Right cardiac atrium (tissue), 5 donors: ENCODE measurements around the gene TENM3. TPM values are rescaled to one million over a fixed set of nuclear protein-coding genes. Genes with fewer than 3 reads are reported as not detected.

ENCODE experiments used
- ATAC-seq, 2 donors: fragments of 200-7000 bp; cut with Tn5 transposase; one replicate each; pipeline versions ENCODE4 v1.8.0 to v1.9.1; 2020; ENCODE audit warnings: moderate library complexity in 2 of 2, mild to moderate bottlenecking in 1 of 2
- DNase-seq, 3 donors: peaks; one replicate each; pipeline ENCODE4 v3.0.0-alpha.2; 2020
- H3K27ac ChIP-seq: one replicate; pipeline ENCODE4 v1.5.1; 2013; ENCODE audit warnings: mild to moderate bottlenecking, low read length, control low read depth, moderate library complexity
- H3K27me3 ChIP-seq: one replicate; pipeline ENCODE4 v1.6.1; 2013; ENCODE audit not compliant: control insufficient read depth, insufficient read depth
- H3K4me1 ChIP-seq: one replicate; pipeline ENCODE4 v1.6.1; 2013; ENCODE audit warnings: low read length; ENCODE audit not compliant: control insufficient read depth, insufficient read depth
- H3K4me3 ChIP-seq: one replicate; pipeline ENCODE4 v1.5.1; 2013; ENCODE audit warnings: low read length, control low read depth
- H3K9me3 ChIP-seq: one replicate; pipeline ENCODE4 v1.6.1; 2013; ENCODE audit warnings: low read length; ENCODE audit not compliant: control insufficient read depth
- WGBS: extraction: QIAGEN DNeasy Blood & Tissue Kit; methylation state at CpG from one replicate; pipeline ENCODE4 v1.1.7; 2013; 5-methylcytosine and 5-hydroxymethylcytosine counted together
- intact Hi-C, 4 donors: fragments of 100-400 bp; cut with DNase I; formaldehyde crosslinking; loops; one replicate each; pipeline versions ENCODE4 v1.11.0 to v1.14.0; 2022 to 2023
- polyA plus RNA-seq: library from polyadenylated mRNA; stranded (reverse); fragments of 200-250 nt; gene quantifications from one replicate; pipeline ENCODE4 v1.2.3, GENCODE V29; 2013
- total RNA-seq, 4 donors: library from RNA; stranded (reverse); fragmentation: NEBNext Ultra II Directional; extraction: Animal tissue kit (Norgen Biotek cat#: 25700); gene quantifications; one replicate each; pipeline ENCODE4 v1.2.1, GENCODE V29; 2021
- donor health status: healthy with polysubstance abuse.
- donor health status: DM: no; HTN: yes; CAD: no.
- donor health status: DM: no; HTN: no; CAD: no.
- donor health status: DM: no; HTN: yes; CAD: no; lungs with severe emphysema.
- donor health status: DM: yes; HTN: yes; CAD: no.

TENM3 gene
- total and polyA plus RNA-seq, 5 donors: 0.88 to 9.5 (median 5.0) TPM

DNA sequence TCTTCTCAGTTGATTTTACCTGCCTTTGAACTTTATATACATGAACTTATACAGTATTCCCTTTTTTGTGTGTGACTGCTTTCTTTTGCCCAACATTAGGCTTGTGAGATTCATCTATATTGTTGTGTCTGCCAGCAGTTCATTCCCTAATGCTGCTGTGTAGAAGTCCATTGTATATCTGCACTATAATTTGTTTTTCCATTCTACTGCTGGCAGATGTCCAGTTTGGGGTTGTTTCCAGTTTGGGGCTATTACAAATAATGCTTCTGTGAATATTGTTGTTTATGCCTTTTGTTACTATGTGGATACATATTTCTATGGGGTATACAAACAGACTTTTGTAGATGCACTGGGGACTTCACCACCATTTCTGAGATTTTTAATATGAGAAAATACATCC lies 405.6 kb downstream of the TENM3 start:
- Histone ChIP-seq H3K27me3 (no peaks in the 10 kb centered on the region), H3K4me3 (no peak overlapping the region), H3K4me1 (peaks cover 2% of the 10 kb centered on the region), H3K9me3 (no peaks in the 10 kb centered on the region), H3K27ac (no peak overlapping the region)
- intact Hi-C loops: no loop called here
- ATAC-seq (no peak), DNase-seq (no peak)

DNA sequence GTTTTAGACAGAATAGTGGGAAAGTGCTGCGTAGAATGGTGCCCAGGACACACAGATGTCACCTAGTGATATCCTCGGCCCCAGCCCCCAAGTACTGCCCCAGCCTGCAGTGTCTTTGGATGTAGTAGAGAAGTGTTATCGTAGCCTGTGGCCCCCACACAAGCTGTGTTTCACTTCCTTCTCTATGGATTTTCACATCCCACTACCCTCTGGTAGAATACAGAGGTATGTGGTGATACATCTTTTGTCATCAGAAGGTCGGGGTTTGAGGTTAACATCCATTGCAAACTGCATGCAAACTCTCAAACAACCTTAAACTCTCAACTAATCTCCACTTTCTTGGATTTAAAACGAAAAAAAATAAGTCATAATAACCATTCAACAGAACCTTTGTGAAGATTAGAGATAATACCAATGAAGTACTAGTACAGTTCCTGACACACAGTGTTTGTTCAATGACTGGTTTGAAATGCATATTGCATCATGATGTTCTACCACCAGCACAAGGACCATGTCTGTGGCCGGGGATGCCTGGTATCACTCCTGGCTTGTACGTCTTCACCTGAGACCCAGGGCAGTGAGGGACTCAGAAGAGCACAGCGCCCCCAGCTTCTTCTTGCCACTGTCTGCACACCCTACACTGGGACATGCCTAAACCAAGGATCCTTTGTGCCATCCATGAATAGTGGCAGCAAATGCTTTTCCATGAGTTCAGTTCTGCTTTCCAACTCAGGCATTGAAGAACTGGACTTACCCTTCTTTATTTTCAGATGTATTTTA lies 406.7 kb downstream of the TENM3 start:
- Histone ChIP-seq H3K27me3 (no peaks in the 10 kb centered on the region), H3K4me1 (no peaks in the 10 kb centered on the region), H3K9me3 (no peaks in the 10 kb centered on the region), H3K4me3 (no peak overlapping the region), H3K27ac (no peak overlapping the region)
- no peak for ATAC-seq
- 86% methylated on average over 8 of the region's 8 CpGs for WGBS
- intact Hi-C loops: no loop called here
- no peak for DNase-seq

DNA sequence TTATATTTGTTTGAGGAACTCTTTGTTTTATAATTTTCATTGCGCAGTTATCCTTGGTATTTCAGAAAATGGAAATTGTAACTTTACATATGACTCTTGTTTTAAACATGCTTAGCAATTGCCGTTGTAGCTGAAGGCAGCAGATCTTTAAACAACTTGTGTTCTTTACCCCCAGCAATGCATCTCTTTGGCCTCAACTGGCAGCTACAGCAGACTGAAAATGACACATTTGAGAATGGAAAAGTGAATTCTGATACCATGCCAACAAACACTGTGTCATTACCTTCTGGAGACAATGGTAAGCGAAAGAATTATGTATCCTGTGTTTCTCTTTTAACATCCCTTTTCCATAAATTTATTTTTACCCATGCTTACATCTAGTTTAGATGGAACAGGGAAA lies 410.4 kb downstream of the TENM3 start:
- intact Hi-C loops: no loop called here
- Histone ChIP-seq H3K27me3 (no peaks in the 10 kb centered on the region), H3K4me1 (no peaks in the 10 kb centered on the region), H3K4me3 (no peak overlapping the region), H3K27ac (no peak overlapping the region), H3K9me3 (no peaks in the 10 kb centered on the region)
- DNase-seq: no peak
- 83% methylated on average over 3 of the region's 3 CpGs for WGBS
- no peak for ATAC-seq

DNA sequence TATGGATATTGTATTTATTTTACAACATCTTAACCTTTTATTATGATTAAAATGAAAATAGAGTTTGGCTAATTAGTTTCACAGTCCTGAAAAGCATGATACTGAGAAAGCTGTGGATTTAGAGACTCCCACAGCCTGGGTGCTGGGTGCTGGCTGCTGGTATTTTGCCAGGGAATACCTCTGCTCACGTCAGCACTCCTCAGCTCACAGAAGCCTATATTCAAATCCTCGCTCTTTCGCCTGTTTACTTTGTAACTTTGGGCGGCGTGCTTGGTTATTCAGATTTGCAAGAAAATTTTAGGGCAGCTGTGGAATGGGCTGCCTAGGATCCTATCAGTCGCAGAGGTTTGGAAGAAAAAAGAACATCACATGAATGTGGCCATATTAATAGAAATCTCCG lies 412.1 kb downstream of the TENM3 start:
- no peak overlapping the region for H3K4me3 ChIP-seq
- ATAC-seq (no peak), DNase-seq (no peak)
- no peaks in the 10 kb centered on the region for H3K4me1 ChIP-seq
- WGBS: 86% methylated on average over 7 of the region's 7 CpGs
- H3K9me3 ChIP-seq: no peaks in the 10 kb centered on the region
- H3K27ac ChIP-seq: no peak overlapping the region
- intact Hi-C loops: no loop called here
- H3K27me3 ChIP-seq: no peaks in the 10 kb centered on the region

DNA sequence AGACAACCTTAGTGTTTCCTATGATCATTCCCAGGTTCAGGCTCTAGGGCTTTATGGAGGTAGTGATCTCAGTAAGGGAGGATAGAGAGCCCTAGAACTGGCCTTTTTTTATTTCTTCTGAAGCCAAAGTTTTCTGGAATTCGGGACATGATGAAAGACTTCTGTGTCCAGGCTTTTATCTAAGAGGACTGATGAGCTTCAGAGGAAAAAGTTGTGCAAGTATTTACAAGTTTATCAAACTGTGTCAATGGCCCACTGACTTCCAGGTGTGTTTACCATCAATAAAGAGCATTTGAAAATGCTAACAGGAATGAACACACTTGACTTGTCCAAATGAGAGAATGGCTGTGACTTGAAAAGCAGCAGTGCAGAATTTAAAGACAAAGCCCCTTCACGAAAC lies 419.3 kb downstream of the TENM3 start:
- ATAC-seq (no peak), DNase-seq (no peak)
- Histone ChIP-seq H3K4me3 (no peak overlapping the region), H3K27me3 (no peaks in the 10 kb centered on the region), H3K9me3 (no peaks in the 10 kb centered on the region), H3K27ac (no peak overlapping the region), H3K4me1 (no peaks in the 10 kb centered on the region)
- intact Hi-C loops: no loop called here
- 59% methylated on average over 2 of the region's 2 CpGs for WGBS

DNA sequence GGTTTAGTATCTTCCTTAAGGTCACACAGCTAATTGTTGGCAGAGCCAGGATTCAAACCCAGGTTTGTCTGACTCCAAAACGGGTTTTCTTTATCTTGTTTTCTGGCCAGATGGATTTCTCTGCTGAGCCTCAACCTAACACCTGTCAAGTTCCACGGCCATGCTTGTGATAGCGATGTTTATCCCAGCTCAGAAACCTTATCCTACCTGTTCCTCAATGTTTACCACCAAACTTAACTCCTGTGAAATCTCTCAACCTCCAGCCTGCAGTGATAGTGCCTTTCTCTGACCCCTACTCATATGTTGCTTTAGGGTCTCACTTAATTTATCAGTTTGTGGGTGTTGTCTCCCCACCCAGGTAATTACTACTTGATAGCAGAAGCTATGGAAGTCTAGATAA lies 428.0 kb downstream of the TENM3 start:
- DNase-seq (no peak), ATAC-seq (no peak)
- H3K9me3 ChIP-seq: no peaks in the 10 kb centered on the region
- H3K27me3 ChIP-seq: no peaks in the 10 kb centered on the region
- intact Hi-C loops: no loop called here
- no peaks in the 10 kb centered on the region for H3K4me1 ChIP-seq
- 42% methylated on average over 3 of the region's 3 CpGs for WGBS
- H3K4me3 ChIP-seq: no peak overlapping the region
- no peak overlapping the region for H3K27ac ChIP-seq

DNA sequence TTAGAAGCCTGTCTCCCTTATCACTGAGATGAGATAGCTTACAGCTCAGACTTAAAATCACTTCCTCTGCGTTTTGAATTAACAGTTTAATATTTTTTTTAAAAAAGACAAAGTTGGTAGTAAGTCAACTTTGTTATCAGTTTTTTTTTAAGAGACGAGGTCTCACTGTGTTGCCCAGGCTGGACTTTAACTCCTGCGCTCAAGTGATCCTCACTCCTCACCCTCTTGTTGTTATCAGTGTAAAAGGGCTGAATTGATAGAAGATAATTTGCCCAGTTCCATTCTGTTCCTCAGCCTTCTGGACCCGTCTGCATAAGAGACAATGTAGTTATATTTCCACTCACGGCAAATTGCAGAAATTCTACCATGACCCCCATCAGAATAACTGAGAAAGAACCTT lies 428.5 kb downstream of the TENM3 start:
- Histone ChIP-seq H3K4me3 (no peak overlapping the region), H3K27me3 (no peaks in the 10 kb centered on the region), H3K9me3 (no peaks in the 10 kb centered on the region), H3K27ac (no peak overlapping the region), H3K4me1 (no peaks in the 10 kb centered on the region)
- WGBS: 33% methylated on average over 5 of the region's 5 CpGs
- intact Hi-C loops: no loop called here
- ATAC-seq (no peak), DNase-seq (no peak)

DNA sequence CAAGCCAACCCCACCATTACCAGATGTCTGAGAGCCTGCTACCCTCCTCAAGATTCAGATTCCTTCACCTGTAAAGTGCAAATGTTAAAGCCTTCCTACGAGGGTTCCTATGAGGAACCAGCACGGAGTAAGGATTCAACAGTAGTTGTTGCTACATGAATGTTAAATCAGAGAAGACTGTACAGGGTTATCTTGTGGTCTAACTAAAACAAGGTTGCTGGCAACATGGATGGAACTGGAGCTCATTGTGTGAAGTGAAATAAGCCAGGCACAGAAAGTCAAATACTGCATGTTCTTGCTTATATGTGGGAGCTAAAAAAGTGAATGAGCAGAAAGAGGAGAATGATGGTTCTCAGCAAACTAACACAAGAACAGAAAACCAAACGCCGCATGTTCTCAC lies 435.4 kb downstream of the TENM3 start:
- no peak overlapping the region for H3K27ac ChIP-seq
- WGBS: 80% methylated on average over 4 of the region's 4 CpGs
- no peaks in the 10 kb centered on the region for H3K9me3 ChIP-seq
- peaks cover 1% of the 10 kb centered on the region for H3K4me1 ChIP-seq
- H3K4me3 ChIP-seq: no peak overlapping the region
- no peaks in the 10 kb centered on the region for H3K27me3 ChIP-seq
- ATAC-seq (no peak), DNase-seq (no peak)
- intact Hi-C loops: no loop called here

DNA sequence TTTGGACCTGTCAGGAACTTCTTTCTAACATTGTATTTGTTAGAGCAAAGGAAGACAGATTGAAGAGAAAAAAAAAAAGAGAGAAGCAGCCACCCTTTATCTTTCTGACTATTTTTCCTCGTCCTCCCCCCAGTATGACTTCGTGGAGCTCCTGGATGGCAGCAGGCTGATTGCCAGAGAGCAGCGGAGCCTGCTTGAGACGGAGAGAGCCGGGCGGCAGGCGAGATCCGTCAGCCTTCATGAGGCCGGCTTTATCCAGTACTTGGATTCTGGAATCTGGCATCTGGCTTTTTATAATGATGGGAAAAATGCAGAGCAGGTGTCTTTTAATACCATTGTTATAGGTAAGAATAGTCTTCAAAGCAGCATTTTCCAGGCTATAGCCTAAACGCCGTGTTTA lies 436.3 kb downstream of the TENM3 start:
- no peak overlapping the region for H3K27ac ChIP-seq
- H3K4me3 ChIP-seq: no peak overlapping the region
- H3K4me1 ChIP-seq: peaks cover 1% of the 10 kb centered on the region
- H3K9me3 ChIP-seq: no peaks in the 10 kb centered on the region
- intact Hi-C loops: no loop called here
- ATAC-seq: peak; percentile 56 to 57
- DNase-seq: peak in 1 of 3 donors; percentile 52
- no peaks in the 10 kb centered on the region for H3K27me3 ChIP-seq
- WGBS: 66% methylated on average over 11 of the region's 11 CpGs

DNA sequence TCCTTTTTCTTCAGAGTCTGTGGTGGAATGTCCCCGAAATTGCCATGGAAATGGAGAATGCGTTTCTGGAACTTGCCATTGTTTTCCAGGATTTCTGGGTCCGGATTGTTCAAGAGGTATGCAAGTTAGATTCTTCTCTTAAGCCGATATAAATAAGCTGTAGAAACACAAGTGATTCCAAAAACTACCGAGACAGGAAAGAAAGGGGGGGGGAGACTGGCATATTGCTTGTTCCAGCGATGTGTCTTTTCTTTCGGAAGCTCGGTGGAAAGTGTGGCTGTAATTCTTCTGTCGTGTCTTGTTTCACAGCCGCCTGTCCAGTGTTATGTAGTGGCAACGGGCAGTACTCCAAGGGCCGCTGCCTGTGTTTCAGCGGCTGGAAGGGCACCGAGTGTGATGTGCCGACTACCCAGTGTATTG lies 437.0 kb downstream of the TENM3 start:
- intact Hi-C loops: no loop called here

DNA sequence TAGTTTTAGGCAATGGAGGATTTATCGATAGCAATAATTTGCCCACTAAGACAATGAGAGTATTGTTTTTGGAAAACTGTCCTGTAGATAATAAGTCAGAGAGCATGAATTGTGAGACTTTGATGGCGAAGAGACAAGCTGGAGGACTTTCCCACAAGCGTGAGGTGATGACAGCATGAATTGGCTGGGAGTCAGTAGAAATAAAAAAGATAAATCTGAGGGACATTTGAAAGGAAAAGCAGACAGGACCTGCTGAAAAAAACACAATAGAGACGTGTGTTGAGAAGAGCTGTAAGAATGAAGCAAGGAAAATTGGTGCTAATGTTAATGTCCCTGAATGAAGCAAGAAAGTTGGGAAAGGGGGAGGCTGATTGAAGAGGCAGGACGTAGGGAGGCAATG lies 440.5 kb downstream of the TENM3 start:
- Histone ChIP-seq H3K27ac (no peak overlapping the region), H3K4me3 (no peak overlapping the region), H3K27me3 (no peaks in the 10 kb centered on the region), H3K9me3 (no peaks in the 10 kb centered on the region), H3K4me1 (no peaks in the 10 kb centered on the region)
- ATAC-seq: peak in 1 of 2 donors; percentile 36
- intact Hi-C loops: no loop called here
- DNase-seq: no peak
- 18% methylated on average over 5 of the region's 5 CpGs for WGBS

More for the DNA sequence above, 437.0 kb downstream of the TENM3 start:
- DNase-seq: peak; percentile 41 to 77 (median 64)
- peak; percentile 83 for ATAC-seq
- no peaks in the 10 kb centered on the region for H3K9me3 ChIP-seq
- no peaks in the 10 kb centered on the region for H3K27me3 ChIP-seq
- H3K27ac ChIP-seq: no peak overlapping the region
- peaks cover 1% of the 10 kb centered on the region for H3K4me1 ChIP-seq
- 52% methylated on average over 15 of the region's 15 CpGs for WGBS
- H3K4me3 ChIP-seq: peak overlapping the region; percentile 29

DNA sequence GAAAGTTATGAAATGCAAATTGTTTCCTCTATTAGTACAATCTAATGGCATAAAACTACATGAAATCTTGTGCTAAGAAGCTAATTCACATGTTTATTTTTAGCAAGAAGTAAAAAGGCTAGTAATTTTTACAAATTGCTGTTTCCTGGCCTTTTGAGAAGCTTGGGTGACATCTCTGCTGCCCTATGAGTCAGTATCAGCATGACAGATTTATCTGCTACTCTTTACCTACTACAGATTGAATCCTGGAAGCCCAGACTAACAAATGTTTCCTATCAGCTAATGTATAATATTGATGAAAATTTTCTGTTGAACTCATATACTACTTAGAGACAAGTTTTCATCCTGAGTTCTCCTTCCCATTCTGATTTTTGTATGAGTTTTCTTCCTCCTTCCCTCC lies 441.6 kb downstream of the TENM3 start:
- Histone ChIP-seq H3K4me1 (no peaks in the 10 kb centered on the region), H3K9me3 (no peaks in the 10 kb centered on the region), H3K4me3 (no peak overlapping the region), H3K27me3 (no peaks in the 10 kb centered on the region), H3K27ac (no peak overlapping the region)
- DNase-seq (no peak), ATAC-seq (no peak)
- intact Hi-C loops: no loop called here
